Measurements from ENCODE around the gene CHRNB1. TPM values are rescaled to one million over a fixed set of nuclear protein-coding genes. Genes with fewer than 3 reads are reported as not detected.

CHRNB1 gene
- total RNA-seq, 4 donors from 2014 or later, result 2.4 to 10.4 (median 9.8) TPM

DNA sequence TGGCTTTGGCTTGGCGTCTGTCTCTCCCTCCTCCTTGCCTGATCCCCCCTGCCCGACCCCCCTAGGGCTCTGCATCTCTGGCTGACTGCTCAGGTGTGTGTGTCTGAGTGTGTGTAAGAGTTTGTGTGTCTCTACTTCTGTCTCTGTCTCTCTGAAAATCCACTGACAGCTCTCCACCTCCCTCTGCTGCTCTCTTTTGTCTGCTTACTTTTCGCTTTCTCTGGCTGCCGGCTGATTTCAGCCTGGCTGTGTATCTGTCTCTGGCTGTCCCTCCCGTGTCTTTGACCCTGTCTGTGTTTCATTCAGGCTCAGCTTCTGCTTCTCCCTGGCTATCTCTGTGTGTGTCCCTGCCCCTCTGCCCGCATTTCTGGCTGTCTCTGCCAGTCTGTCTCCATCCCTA is 28.5 kb upstream of the CHRNB1 start:
- TF ChIP-seq, protein P1, sequence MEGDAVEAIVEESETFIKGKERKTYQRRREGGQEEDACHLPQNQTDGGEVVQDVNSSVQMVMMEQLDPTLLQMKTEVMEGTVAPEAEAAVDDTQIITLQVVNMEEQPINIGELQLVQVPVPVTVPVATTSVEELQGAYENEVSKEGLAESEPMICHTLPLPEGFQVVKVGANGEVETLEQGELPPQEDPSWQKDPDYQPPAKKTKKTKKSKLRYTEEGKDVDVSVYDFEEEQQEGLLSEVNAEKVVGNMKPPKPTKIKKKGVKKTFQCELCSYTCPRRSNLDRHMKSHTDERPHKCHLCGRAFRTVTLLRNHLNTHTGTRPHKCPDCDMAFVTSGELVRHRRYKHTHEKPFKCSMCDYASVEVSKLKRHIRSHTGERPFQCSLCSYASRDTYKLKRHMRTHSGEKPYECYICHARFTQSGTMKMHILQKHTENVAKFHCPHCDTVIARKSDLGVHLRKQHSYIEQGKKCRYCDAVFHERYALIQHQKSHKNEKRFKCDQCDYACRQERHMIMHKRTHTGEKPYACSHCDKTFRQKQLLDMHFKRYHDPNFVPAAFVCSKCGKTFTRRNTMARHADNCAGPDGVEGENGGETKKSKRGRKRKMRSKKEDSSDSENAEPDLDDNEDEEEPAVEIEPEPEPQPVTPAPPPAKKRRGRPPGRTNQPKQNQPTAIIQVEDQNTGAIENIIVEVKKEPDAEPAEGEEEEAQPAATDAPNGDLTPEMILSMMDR (IDR thresholded peaks at IDR 0.05; ENCODE audit: low read depth), result no peak

DNA sequence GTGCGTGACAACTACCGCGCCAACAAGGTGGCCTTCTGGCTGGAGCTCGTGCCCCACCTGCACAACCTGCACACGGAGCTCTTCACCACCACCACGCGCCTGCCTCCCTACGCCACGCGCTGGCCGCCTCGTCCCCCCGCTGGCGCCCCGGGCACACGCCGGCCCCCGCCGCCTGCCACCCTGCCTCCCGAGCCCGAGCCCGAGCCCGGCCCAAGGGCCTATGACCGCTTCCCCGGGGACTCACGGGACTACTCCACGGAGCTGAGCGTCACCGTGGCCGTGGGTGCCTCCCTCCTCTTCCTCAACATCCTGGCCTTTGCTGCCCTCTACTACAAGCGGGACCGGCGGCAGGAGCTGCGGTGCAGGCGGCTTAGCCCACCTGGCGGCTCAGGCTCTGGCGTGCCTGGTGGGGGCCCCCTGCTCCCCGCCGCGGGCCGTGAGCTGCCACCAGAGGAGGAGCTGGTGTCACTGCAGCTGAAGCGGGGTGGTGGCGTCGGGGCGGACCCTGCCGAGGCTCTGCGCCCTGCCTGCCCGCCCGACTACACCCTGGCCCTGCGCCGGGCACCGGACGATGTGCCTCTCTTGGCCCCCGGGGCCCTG is 27.7 kb upstream of the CHRNB1 start:
- TF ChIP-seq, protein P1 (IDR thresholded peaks at IDR 0.05; ENCODE audit: low read depth), result no peak

DNA sequence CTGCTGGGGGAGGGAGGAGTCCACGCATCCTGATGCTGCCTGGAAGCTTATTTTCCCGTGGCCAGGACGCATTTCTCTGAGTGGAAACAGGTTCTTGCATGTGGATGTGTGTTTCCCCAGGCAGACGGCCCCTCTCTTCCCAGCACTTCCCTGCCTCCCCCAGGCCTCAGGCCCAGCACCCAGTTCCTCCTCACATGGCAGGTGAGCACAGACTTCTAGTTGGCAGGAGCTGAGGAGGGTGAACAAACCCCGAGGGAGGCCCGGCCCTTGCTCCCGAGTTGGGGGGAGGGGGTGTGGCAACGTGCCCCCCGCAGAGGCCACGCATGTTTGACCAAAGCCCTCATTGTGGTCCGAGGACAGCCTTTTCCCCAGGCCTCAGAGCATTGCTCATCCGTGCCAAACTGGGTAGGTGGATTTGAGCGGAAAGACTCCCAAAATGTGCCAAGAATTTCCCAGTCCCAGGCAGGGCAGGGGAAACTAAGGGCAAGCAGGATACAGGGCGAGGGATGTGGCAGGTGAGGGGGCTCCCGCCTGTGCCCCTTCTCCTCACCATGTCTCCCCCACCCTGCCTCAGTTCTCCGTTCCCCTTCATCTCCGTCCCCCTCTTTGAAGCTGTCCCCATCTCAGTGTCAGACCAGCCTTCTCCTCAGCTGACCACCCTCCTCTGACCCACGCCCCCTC is 26.2 kb upstream of the CHRNB1 start:
- TF ChIP-seq, protein P1 (IDR thresholded peaks at IDR 0.05; ENCODE audit: low read depth), result no peak

DNA sequence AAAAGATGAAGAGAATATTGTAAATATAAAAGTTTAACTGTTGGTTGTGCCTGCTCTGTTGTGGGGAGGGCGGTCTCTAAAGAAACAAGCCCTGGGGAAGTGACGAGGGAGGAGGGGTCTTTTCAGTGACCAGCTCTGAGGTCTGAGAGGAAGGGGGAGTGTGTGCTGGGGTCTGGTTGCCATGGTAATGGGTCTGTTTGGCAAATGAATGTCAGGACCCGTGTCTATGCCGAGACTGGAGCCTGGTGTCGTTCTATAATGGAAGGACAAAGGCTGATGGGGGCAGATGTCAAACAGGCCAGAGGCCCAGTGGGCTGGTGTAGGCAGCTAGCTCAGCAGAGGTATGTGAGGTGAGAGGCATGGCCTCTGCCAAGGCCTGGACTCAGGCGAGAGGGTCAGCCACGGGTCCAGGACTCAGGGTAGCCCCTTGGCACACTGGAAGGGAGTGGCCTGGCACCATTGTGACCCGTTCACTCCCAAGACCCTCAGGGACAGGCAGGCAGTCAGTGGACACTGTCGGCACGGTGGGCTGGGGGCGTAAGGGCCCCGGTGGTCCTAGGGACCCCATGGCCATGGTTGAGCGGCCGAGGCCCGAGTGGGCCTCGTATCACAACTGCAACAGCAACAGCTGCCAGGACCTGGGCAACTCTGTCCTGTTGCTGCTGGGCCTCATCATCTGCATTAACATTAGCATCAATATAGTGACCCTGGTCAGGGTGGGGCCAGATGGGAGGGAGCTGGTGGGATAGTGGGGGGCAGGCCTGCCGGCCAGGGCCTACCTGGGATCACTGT is 24.8 kb upstream of the CHRNB1 start, which contains the start of gene SPEM1:
TSS of gene SPEM1 (plus strand) at position 506 of the 792 bp plus-strand sequence. CDS start at position 567, 61 bp downstream.
- TF ChIP-seq, protein P1 (IDR thresholded peaks at IDR 0.05; ENCODE audit: low read depth), result no peak

DNA sequence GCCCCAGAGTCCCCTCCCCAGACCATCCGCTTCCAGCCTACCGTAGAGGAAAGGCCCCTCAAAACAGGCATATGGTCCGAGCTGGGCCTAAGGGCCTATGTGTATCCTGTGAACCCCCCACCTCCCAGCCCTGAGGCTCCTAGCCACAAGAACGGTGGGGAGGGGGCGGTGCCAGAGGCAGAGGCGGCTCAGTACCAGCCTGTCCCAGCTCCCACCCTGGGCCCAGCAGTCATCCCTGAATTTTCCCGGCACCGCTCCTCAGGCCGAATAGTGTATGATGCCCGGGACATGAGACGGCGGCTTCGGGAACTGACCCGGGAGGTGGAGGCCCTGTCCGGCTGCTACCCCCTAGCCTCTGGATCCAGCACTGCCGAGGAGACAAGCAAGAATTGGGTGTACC is 23.7 kb upstream of the CHRNB1 start:
- TF ChIP-seq, protein P1 (IDR thresholded peaks at IDR 0.05; ENCODE audit: low read depth), result no peak

DNA sequence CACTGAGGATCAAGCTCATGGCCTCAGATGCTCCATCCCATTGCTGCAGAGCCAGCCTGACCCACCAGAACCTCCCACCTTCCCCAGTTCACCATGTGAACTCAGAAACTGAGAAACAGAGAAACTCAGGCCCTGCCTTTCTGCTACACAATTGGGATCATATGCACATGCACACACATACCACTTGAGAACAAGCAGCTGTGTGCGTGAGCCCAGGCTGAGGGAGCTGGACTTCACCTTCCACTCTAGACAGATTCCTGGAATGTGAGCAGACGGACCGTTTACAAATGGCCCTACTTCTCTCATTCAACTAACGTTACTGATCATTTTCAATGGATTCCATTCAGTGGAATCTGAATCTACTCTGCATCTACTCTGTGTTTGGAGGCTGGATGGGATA is 21.2 kb upstream of the CHRNB1 start:
- TF ChIP-seq, protein P1 (IDR thresholded peaks at IDR 0.05; ENCODE audit: low read depth), result no peak

DNA sequence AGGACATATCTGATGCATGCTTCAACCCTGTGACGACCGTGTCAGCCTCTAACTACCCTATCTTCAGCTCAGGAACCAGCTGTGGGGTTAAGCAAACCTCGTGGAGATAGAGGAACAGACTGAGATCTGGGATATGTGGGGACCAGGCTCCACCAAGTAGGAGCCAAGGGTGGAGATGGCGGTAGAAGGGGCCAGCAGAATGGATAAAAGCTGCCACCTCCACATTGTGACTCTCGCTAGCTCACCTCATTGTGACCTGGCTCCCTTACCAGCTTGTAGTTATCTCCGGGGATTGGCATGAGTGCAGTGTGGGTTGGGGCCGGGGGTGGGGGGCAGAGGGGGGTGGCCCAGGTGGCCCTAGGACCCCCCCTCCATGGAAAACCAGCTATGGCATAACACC is 19.5 kb upstream of the CHRNB1 start, which contains the start of gene SPEM2:
TSS of gene SPEM2 (plus strand) at position 301 of the 400 bp plus-strand sequence. CDS start at position 374, 73 bp downstream.
- TF ChIP-seq, protein P1 (IDR thresholded peaks at IDR 0.05; ENCODE audit: low read depth), result no peak
